PC-3 (cell line): ENCODE measurements around the gene NDUFS7. TPM values are rescaled to one million over a fixed set of nuclear protein-coding genes. Genes with fewer than 3 reads are reported as not detected.

Source experiments
- ATAC-seq: fragments of 200-7000 bp; cut with Tn5 transposase; 2 replicates; pipeline ENCODE4 v1.9.1; 2020; ENCODE audit warnings: mild to moderate bottlenecking, moderate library complexity
- BruUV-seq: library from RNA; stranded (reverse); fragments of 400-500 nt; replicated peaks from 2 replicates; lab custom pipeline; 2021; lab: Mats Ljungman, UMichigan
- CTCF ChIA-PET: fragments of 300-600 bp; sonication (Branson Sonifier 250); formaldehyde crosslinking; loops from one replicate; lab custom pipeline; 2022; ENCODE audit warnings: antibody characterized with exemption; lab: Charles Lee
- POLR2A ChIA-PET: fragments of 300-600 bp; sonication (Branson Sonifier 250); formaldehyde crosslinking; loops from one replicate; lab custom pipeline; 2022; ENCODE audit warnings: antibody characterized with exemption; ENCODE audit not compliant: unreplicated experiment; lab: Charles Lee
- DNase-seq: peaks from one replicate; pipeline ENCODE4 v3.0.0-alpha.2; 2015
- H2AFZ ChIP-seq: fragments of 300-600 bp; sonication (generic); 2 replicates; pipeline ENCODE4 v1.6.0; 2016; ENCODE audit warnings: antibody characterized with exemption, low read length
- H3F3A ChIP-seq: fragments of 300-600 bp; sonication (generic); one replicate; pipeline ENCODE4 v1.6.0; 2017; ENCODE audit warnings: antibody characterized with exemption, low read length, control low read depth, mild to moderate bottlenecking; ENCODE audit not compliant: unreplicated experiment
- H3K27ac ChIP-seq: fragments of 300-600 bp; sonication (generic); 2 replicates; pipeline ENCODE4 v1.5.1; 2016; ENCODE audit warnings: mild to moderate bottlenecking, low read length
- H3K27me3 ChIP-seq: fragments of 300-600 bp; sonication (generic); 2 replicates; pipeline ENCODE4 v1.6.1; 2016; ENCODE audit warnings: low read length, mixed read lengths
- H3K36me3 ChIP-seq: fragments of 300-600 bp; sonication (generic); 2 replicates; pipeline ENCODE4 v1.6.1; 2016; ENCODE audit warnings: low read depth, mixed run types, low read length, mixed read lengths
- H3K4me1 ChIP-seq: fragments of 300-600 bp; sonication (generic); 2 replicates; pipeline ENCODE4 v1.5.1; 2016; ENCODE audit warnings: low read length; ENCODE audit not compliant: insufficient read depth
- H3K4me2 ChIP-seq: fragments of 300-600 bp; sonication (generic); 2 replicates; pipeline ENCODE4 v1.6.0; 2016; ENCODE audit warnings: low read length
- H3K4me3 ChIP-seq: fragments of 300-600 bp; sonication (generic); 2 replicates; pipeline ENCODE4 v1.5.1; 2016; ENCODE audit warnings: mild to moderate bottlenecking, low read length, mixed read lengths
- H3K79me2 ChIP-seq: fragments of 300-600 bp; sonication (generic); 2 replicates; pipeline ENCODE4 v1.6.1; 2017; ENCODE audit warnings: low read length, mixed read lengths
- H3K9ac ChIP-seq: fragments of 300-600 bp; sonication (generic); 2 replicates; pipeline ENCODE4 v1.6.0; 2016; ENCODE audit warnings: mild to moderate bottlenecking, low read length
- H3K9me2 ChIP-seq: fragments of 300-600 bp; sonication (generic); replicated peaks from 2 replicates; pipeline ENCODE4 v1.6.1; 2016; ENCODE audit warnings: mixed run types, low read length, mixed read lengths
- H3K9me3 ChIP-seq: fragments of 300-600 bp; sonication (generic); 2 replicates; pipeline ENCODE4 v1.6.1; 2016; ENCODE audit warnings: low read length, mixed read lengths
- H4K20me1 ChIP-seq: fragments of 300-600 bp; sonication (generic); 2 replicates; pipeline ENCODE4 v1.6.1; 2016; ENCODE audit warnings: low read length, mixed read lengths
- EZH2 ChIP-seq: fragments of 300-600 bp; sonication (generic); IDR thresholded peaks from one replicate; pipeline ENCODE4 v1.6.1; 2017; ENCODE audit warnings: antibody characterized with exemption, mild to moderate bottlenecking, low read length; ENCODE audit not compliant: unreplicated experiment
- EZH2phosphoT487 ChIP-seq: fragments of 300-600 bp; sonication (generic); IDR thresholded peaks from 2 replicates; pipeline ENCODE4 v1.6.1; 2018; ENCODE audit warnings: mild to moderate bottlenecking, antibody characterized with exemption, low read length, borderline replicate concordance
- intact Hi-C: fragments of 100-400 bp; cut with micrococcal nuclease; formaldehyde crosslinking; loops from 2 replicates; pipeline ENCODE4 v1.9.0; 2023
- total RNA-seq: library from RNA; depleted of rRNA; stranded (reverse); fragments of >200 nt; gene quantifications from 2 replicates; pipeline ENCODE4 v1.2.3, GENCODE V29; 2014
- TF ChIP-seq, protein P1 (sequence below): fragments of 300-600 bp; sonication (generic); conservative IDR thresholded peaks from 2 replicates; pipeline ENCODE4 v1.5.1; 2017; ENCODE audit warnings: antibody characterized with exemption, low read depth, mild to moderate bottlenecking, low read length

Gene NDUFS7
- total RNA-seq, 1 experiment from 2014 or later, result 111 TPM

DNA sequence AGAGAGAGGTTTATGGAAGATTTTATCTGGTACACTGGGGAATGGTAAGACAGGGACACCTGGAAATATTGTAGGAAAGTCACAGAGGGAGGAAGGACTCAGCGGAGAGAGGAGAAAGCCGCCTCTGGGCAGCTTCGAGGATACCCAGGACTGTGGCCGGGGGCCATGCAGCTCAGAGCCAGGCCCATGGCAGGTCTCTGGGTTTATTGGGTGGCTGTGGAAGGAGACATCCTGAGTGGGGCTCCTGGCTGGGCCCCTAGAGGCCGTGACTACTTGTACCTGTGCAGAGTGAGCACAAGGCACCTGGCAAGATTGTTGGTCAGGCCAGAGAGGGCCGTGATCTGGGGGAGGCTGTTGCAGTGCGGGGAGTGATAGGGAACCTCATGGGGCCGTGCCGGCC is 27.1 kb downstream of the NDUFS7 start:
- ATAC-seq (no peak), DNase-seq (no peak)
- H3K4me1 ChIP-seq, result peaks cover 38% of the 10 kb centered on the region
- TF ChIP-seq EZH2 (no peak), EZH2phosphoT487 (no peak)
- TF ChIP-seq, protein P1, sequence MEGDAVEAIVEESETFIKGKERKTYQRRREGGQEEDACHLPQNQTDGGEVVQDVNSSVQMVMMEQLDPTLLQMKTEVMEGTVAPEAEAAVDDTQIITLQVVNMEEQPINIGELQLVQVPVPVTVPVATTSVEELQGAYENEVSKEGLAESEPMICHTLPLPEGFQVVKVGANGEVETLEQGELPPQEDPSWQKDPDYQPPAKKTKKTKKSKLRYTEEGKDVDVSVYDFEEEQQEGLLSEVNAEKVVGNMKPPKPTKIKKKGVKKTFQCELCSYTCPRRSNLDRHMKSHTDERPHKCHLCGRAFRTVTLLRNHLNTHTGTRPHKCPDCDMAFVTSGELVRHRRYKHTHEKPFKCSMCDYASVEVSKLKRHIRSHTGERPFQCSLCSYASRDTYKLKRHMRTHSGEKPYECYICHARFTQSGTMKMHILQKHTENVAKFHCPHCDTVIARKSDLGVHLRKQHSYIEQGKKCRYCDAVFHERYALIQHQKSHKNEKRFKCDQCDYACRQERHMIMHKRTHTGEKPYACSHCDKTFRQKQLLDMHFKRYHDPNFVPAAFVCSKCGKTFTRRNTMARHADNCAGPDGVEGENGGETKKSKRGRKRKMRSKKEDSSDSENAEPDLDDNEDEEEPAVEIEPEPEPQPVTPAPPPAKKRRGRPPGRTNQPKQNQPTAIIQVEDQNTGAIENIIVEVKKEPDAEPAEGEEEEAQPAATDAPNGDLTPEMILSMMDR, result no peak
- H3K36me3 ChIP-seq, result peaks cover under 1% of the 10 kb centered on the region; the same call in 1 of the 2 replicates
- H3K79me2 ChIP-seq, result peaks cover 80% of the 10 kb centered on the region
- BruUV-seq, result no TSS peak
- peak overlapping the region; percentile 80; the same call in 1 of the 2 replicates for H3K4me3 ChIP-seq
- ChIA-PET CTCF (no interaction called here), POLR2A (no interaction called here)
- no peaks in the 10 kb centered on the region for H3K9me2 ChIP-seq
- peaks cover 7% of the 10 kb centered on the region for H3F3A ChIP-seq
- intact Hi-C loops, result no loop called here
- H3K4me2 ChIP-seq, result peak overlapping the region; percentile 90
- H3K27ac ChIP-seq, result no peak overlapping the region
- H3K9me3 ChIP-seq, result no peaks in the 10 kb centered on the region
- H3K9ac ChIP-seq, result no peak overlapping the region
- no peaks in the 10 kb centered on the region for H3K27me3 ChIP-seq
- peaks cover 36% of the 10 kb centered on the region for H4K20me1 ChIP-seq
- H2AFZ ChIP-seq, result no peak overlapping the region

DNA sequence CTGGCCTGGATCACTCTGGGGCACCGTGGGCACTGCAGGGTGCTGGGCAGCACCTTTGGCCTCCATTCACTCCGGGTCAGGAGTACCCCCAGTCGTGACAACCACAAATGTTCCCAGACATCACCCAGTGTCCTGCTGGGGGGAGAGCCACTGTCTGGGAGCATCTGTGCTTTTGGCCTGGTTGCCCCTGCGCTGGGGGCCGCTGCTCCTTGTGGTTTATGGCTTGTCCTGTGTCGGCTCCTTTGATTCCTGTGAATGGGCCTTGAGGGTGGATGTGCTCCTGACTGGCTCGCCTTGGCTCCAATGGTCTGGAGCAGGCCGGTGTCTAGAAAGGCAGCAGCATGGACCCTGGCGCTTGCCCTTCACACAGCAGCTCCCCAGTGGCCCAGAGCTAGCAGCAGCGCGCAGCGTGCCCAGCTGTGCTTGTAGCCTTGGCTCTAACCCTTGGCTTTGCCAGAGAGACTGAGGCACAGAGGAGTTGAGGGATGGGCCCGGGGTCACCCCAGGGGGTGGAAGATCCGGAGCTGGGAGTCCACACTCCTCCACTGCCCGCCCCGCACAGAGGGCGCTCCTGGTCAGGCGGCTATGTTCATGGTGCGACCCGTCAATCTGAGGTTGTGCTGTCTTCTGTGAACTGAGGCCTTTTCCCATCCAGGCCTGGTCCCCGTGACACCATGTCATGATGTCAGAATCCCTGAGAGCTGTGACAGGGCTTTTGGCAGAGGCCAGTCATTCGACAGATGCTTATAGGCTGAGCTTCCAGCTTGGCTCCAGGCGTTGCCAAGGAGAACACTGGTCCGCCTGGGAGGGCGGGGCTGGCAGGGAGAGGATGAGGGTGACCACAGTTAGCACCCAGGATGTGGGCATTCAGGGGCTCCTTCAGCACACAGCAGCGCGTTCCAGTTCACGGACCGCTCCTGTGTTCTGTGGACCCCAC is 27.8 kb downstream of the NDUFS7 start:
- H3K27ac ChIP-seq, result no peak overlapping the region
- peaks cover 8% of the 10 kb centered on the region; the same call in 1 of the 2 replicates for H3K36me3 ChIP-seq
- CTCF ChIA-PET, result no interaction called here

More for the DNA sequence above, 27.8 kb downstream of the NDUFS7 start:
- intact Hi-C loops, result no loop called here
- TF ChIP-seq EZH2phosphoT487 (no peak), EZH2 (no peak)
- TF ChIP-seq, protein P1, result no peak
- BruUV-seq, result no TSS peak
- Histone ChIP-seq H3K4me2 (0 out of 2 replicates have a peak overlapping the region, but pooled peaks have one; percentile 90), H3K79me2 (peaks cover 87% of the 10 kb centered on the region), H3K9me3 (no peaks in the 10 kb centered on the region), H4K20me1 (peaks cover 43% of the 10 kb centered on the region), H3K4me1 (peaks cover 42% of the 10 kb centered on the region), H3K9ac (no peak overlapping the region), H2AFZ (no peak overlapping the region), H3K27me3 (no peaks in the 10 kb centered on the region), H3K4me3 (no peak overlapping the region), H3K9me2 (no peaks in the 10 kb centered on the region), H3F3A (peaks cover 7% of the 10 kb centered on the region)
- POLR2A ChIA-PET, result no interaction called here
- DNase-seq (no peak), ATAC-seq (no peak)
